Thymus (tissue), 11 donors: Measurements from ENCODE around the gene CCSER1. TPM values are rescaled to one million over a fixed set of nuclear protein-coding genes. Genes with fewer than 3 reads are reported as not detected.

Source experiments
- DNase-seq, 9 donors: peaks; one replicate each; pipeline ENCODE4 v3.0.0-alpha.2; 2013; ENCODE audit warnings: low spot score in 9 of 9, low read depth in 6 of 9, missing footprints in 1 of 9
- H3K27ac ChIP-seq, 2 donors: one replicate each; pipeline ENCODE4 v1.5.1; 2013; ENCODE audit warnings: control low read depth in 1 of 2, low read depth in 1 of 2, low read length in 1 of 2, mild to moderate bottlenecking in 1 of 2, moderate library complexity in 1 of 2
- H3K27me3 ChIP-seq, 2 donors: one replicate each; pipeline ENCODE4 v1.5.1; 2013; ENCODE audit warnings: low read length in 1 of 2; ENCODE audit not compliant: control insufficient read depth in 2 of 2, insufficient read depth in 1 of 2
- H3K36me3 ChIP-seq, 2 donors: one replicate each; pipeline ENCODE4 v1.5.1; 2013; ENCODE audit warnings: low read length in 1 of 2, mild to moderate bottlenecking in 1 of 2, moderate library complexity in 1 of 2; ENCODE audit not compliant: control insufficient read depth in 2 of 2, insufficient read depth in 2 of 2
- H3K4me1 ChIP-seq, 2 donors: one replicate each; pipeline ENCODE4 v1.5.1; 2013; ENCODE audit warnings: low read length in 2 of 2; ENCODE audit not compliant: control insufficient read depth in 2 of 2, insufficient read depth in 2 of 2
- H3K4me3 ChIP-seq, 2 donors: one replicate each; pipeline ENCODE4 v1.5.1; 2013; ENCODE audit warnings: low read length in 2 of 2, control low read depth in 1 of 2, mild to moderate bottlenecking in 1 of 2
- H3K9me3 ChIP-seq, 2 donors: one replicate each; pipeline ENCODE4 v1.5.1; 2013; ENCODE audit warnings: low read length in 1 of 2, mild to moderate bottlenecking in 1 of 2; ENCODE audit not compliant: control insufficient read depth in 2 of 2, insufficient read depth in 1 of 2
- WGBS: extraction: QIAGEN DNeasy Blood & Tissue Kit; methylation state at CpG from one replicate; pipeline ENCODE4 v1.1.7; 2013; 5-methylcytosine and 5-hydroxymethylcytosine counted together
- polyA plus RNA-seq: library from polyadenylated mRNA; stranded (reverse); fragments of 200-250 nt; gene quantifications from one replicate; pipeline ENCODE4 v1.2.3, GENCODE V29; 2013
- total RNA-seq: library from RNA; stranded (reverse); fragments of 120-200 nt; gene quantifications from one replicate; pipeline ENCODE4 v1.2.4, GENCODE V29; 2013
- donor health status: healthy.

CCSER1 gene
- total and polyA plus RNA-seq, 2 donors: 2.0 to 8.7 TPM

GRCh38 chr4:90146306-90146705, 19.1 kb downstream of the CCSER1 start:
- Histone ChIP-seq H3K4me1 (no peaks in the 10 kb centered on the region), H3K27ac (no peak overlapping the region), H3K9me3 (no peaks in the 10 kb centered on the region), H3K36me3 (no peaks in the 10 kb centered on the region), H3K27me3 (no peaks in the 10 kb centered on the region), H3K4me3 (no peak overlapping the region)
- DNase-seq: no peak
- WGBS: 98% methylated on average over 5 of the region's 5 CpGs

- no peaks in the 10 kb centered on the region for H3K27me3 ChIP-seq
- H3K4me1 ChIP-seq: no peaks in the 10 kb centered on the region
- H3K36me3 ChIP-seq: no peaks in the 10 kb centered on the region
- no peaks in the 10 kb centered on the region for H3K9me3 ChIP-seq
- 95% methylated on average over 2 of the region's 2 CpGs for WGBS
- H3K27ac ChIP-seq: no peak overlapping the region
- no peak overlapping the region for H3K4me3 ChIP-seq
- no peak for DNase-seq
Observed at GRCh38 chr4:90148574-90149148, 21.5 kb downstream of the CCSER1 start.

- Histone ChIP-seq H3K4me3 (no peak overlapping the region), H3K27me3 (no peaks in the 10 kb centered on the region), H3K9me3 (no peaks in the 10 kb centered on the region), H3K36me3 (no peaks in the 10 kb centered on the region), H3K4me1 (no peaks in the 10 kb centered on the region), H3K27ac (no peak overlapping the region)
- no peak for DNase-seq
Observed at GRCh38 chr4:90152024-90152423, 24.8 kb downstream of the CCSER1 start.

GRCh38 chr4:90159193-90159592, 32.0 kb downstream of the CCSER1 start:
- Histone ChIP-seq H3K4me3 (no peak overlapping the region), H3K9me3 (no peaks in the 10 kb centered on the region), H3K4me1 (no peaks in the 10 kb centered on the region), H3K27ac (no peak overlapping the region), H3K27me3 (no peaks in the 10 kb centered on the region), H3K36me3 (no peaks in the 10 kb centered on the region)
- DNase-seq: no peak
- WGBS: 89% methylated on average over 1 of the region's 1 CpG

- no peaks in the 10 kb centered on the region for H3K9me3 ChIP-seq
- no peak for DNase-seq
- WGBS: 49% methylated on average over 1 of the region's 1 CpG
- H3K27ac ChIP-seq: no peak overlapping the region
- no peak overlapping the region for H3K4me3 ChIP-seq
- H3K27me3 ChIP-seq: no peaks in the 10 kb centered on the region
- no peaks in the 10 kb centered on the region for H3K36me3 ChIP-seq
- no peaks in the 10 kb centered on the region for H3K4me1 ChIP-seq
Observed at GRCh38 chr4:90160044-90160443, 32.9 kb downstream of the CCSER1 start.

GRCh38 chr4:90162566-90162965, 35.4 kb downstream of the CCSER1 start:
- H3K36me3 ChIP-seq: no peaks in the 10 kb centered on the region
- WGBS: 97% methylated on average over 1 of the region's 1 CpG
- no peaks in the 10 kb centered on the region for H3K27me3 ChIP-seq
- H3K27ac ChIP-seq: no peak overlapping the region
- H3K9me3 ChIP-seq: no peaks in the 10 kb centered on the region
- no peaks in the 10 kb centered on the region for H3K4me1 ChIP-seq
- no peak overlapping the region for H3K4me3 ChIP-seq
- no peak for DNase-seq

GRCh38 chr4:90163872-90164271, 36.7 kb downstream of the CCSER1 start:
- Histone ChIP-seq H3K4me3 (no peak overlapping the region), H3K27ac (no peak overlapping the region), H3K36me3 (no peaks in the 10 kb centered on the region), H3K9me3 (no peaks in the 10 kb centered on the region), H3K27me3 (no peaks in the 10 kb centered on the region), H3K4me1 (no peaks in the 10 kb centered on the region)
- WGBS: 91% methylated on average over 1 of the region's 1 CpG
- no peak for DNase-seq

- H3K27me3 ChIP-seq: no peaks in the 10 kb centered on the region
- H3K9me3 ChIP-seq: no peaks in the 10 kb centered on the region
- no peaks in the 10 kb centered on the region for H3K36me3 ChIP-seq
- no peak overlapping the region for H3K4me3 ChIP-seq
- WGBS: 97% methylated on average over 5 of the region's 5 CpGs
- no peaks in the 10 kb centered on the region for H3K4me1 ChIP-seq
- H3K27ac ChIP-seq: no peak overlapping the region
- no peak for DNase-seq
Observed at GRCh38 chr4:90165883-90166282, 38.7 kb downstream of the CCSER1 start.

- H3K36me3 ChIP-seq: no peaks in the 10 kb centered on the region
- 98% methylated on average over 2 of the region's 2 CpGs for whole genome bisulfite sequencing
Observed at GRCh38 chr4:90171491-90171890, 44.3 kb downstream of the CCSER1 start.

GRCh38 chr4:90174621-90175023, 47.4 kb downstream of the CCSER1 start:
- Histone ChIP-seq H3K9me3 (no peaks in the 10 kb centered on the region), H3K27ac (no peak overlapping the region), H3K27me3 (no peaks in the 10 kb centered on the region), H3K36me3 (no peaks in the 10 kb centered on the region), H3K4me3 (no peak overlapping the region), H3K4me1 (no peaks in the 10 kb centered on the region)
- 97% methylated on average over 3 of the region's 3 CpGs for WGBS
- no peak for DNase-seq

More at GRCh38 chr4:90171491-90171890, 44.3 kb downstream of the CCSER1 start:
- no peaks in the 10 kb centered on the region for H3K9me3 ChIP-seq
- H3K27me3 ChIP-seq: no peaks in the 10 kb centered on the region
- no peaks in the 10 kb centered on the region for H3K4me1 ChIP-seq
- DNase-seq: no peak
- no peak overlapping the region for H3K27ac ChIP-seq
- H3K4me3 ChIP-seq: no peak overlapping the region
